WTC11 (cell line): ENCODE measurements around the gene DKC1. TPM values are rescaled to one million over a fixed set of nuclear protein-coding genes. Genes with fewer than 3 reads are reported as not detected.

Experiments used
- ATAC-seq: fragments of 200-7000 bp; cut with Tn5 transposase; 2 replicates; pipeline ENCODE4 v1.10.0; 2021; ENCODE audit warnings: mild to moderate bottlenecking, moderate library complexity
- CTCF ChIA-PET: fragments of 300-600 bp; sonication (Branson Sonifier 250); formaldehyde crosslinking; loops from one replicate; lab custom pipeline; 2021; ENCODE audit warnings: antibody characterized with exemption; lab: Charles Lee
- POLR2A ChIA-PET: fragments of 350-600 bp; sonication (Branson Sonifier 250); formaldehyde crosslinking; loops from one replicate; lab custom pipeline; 2021; ENCODE audit warnings: antibody characterized with exemption; lab: Charles Lee
- DNase-seq: peaks from one replicate; pipeline ENCODE4 v3.0.0; 2021; ENCODE audit warnings: low spot score
- H3K27ac Mint-ChIP-seq: 2 replicates; pipeline ENCODE4 v1.8.0; 2021; ENCODE audit warnings: mixed read lengths
- H3K27me3 Mint-ChIP-seq: 2 replicates; pipeline ENCODE4 v1.8.0; 2021; ENCODE audit warnings: low read depth, mild to moderate bottlenecking, moderate library complexity, mixed read lengths
- H3K36me3 Mint-ChIP-seq: 2 replicates; pipeline ENCODE4 v1.8.0; 2021; ENCODE audit warnings: mixed read lengths
- H3K4me1 Mint-ChIP-seq: 2 replicates; pipeline ENCODE4 v1.8.0; 2022; ENCODE audit warnings: mixed read lengths
- H3K4me3 Mint-ChIP-seq: 2 replicates; pipeline ENCODE4 v1.8.0; 2021; ENCODE audit warnings: mild to moderate bottlenecking, moderate library complexity, mixed read lengths
- H3K9me3 Mint-ChIP-seq: 2 replicates; pipeline ENCODE4 v1.8.0; 2021; ENCODE audit warnings: mixed read lengths
- ESRRA ChIP-seq: sonication (generic); formaldehyde crosslinking; IDR thresholded peaks from 2 replicates; pipeline ENCODE4 v1.8.1; 2022; ENCODE audit warnings: mild to moderate bottlenecking, missing genetic modification reagents, borderline replicate concordance
- ETV6 ChIP-seq: sonication (generic); formaldehyde crosslinking; IDR thresholded peaks from 2 replicates; pipeline ENCODE4 v1.8.1; 2022; ENCODE audit warnings: mild to moderate bottlenecking, missing genetic modification reagents
- FOXJ3 ChIP-seq: sonication (generic); formaldehyde crosslinking; IDR thresholded peaks from 2 replicates; pipeline ENCODE4 v1.9.0; 2021; ENCODE audit warnings: missing genetic modification reagents, mild to moderate bottlenecking, borderline replicate concordance
- FOXK1 ChIP-seq: sonication (generic); formaldehyde crosslinking; IDR thresholded peaks from 2 replicates; pipeline ENCODE4 v1.8.0; 2022; ENCODE audit warnings: mild to moderate bottlenecking, moderate library complexity, missing genetic modification reagents
- GTF2I ChIP-seq: fragments of 250-450 bp; sonication (Bioruptor Pico); conservative IDR thresholded peaks from 2 replicates; pipeline ENCODE4 v1.4.0; 2021; ENCODE audit warnings: mild to moderate bottlenecking
- IRF2 ChIP-seq: sonication (generic); formaldehyde crosslinking; IDR thresholded peaks from 2 replicates; pipeline ENCODE4 v1.8.0; 2022; ENCODE audit warnings: low read depth, missing genetic modification reagents, borderline replicate concordance
- JAZF1 ChIP-seq: fragments of 250-450 bp; sonication (Bioruptor Pico); IDR thresholded peaks from 2 replicates; pipeline ENCODE4 v1.9.0; 2021; ENCODE audit warnings: moderate library complexity, mild to moderate bottlenecking, inconsistent platforms
- NR1H2 ChIP-seq: sonication (generic); formaldehyde crosslinking; IDR thresholded peaks from 2 replicates; pipeline ENCODE4 v1.9.0; 2021; ENCODE audit warnings: mild to moderate bottlenecking, moderate library complexity, missing genetic modification reagents
- PRRX2 ChIP-seq: fragments of 250-450 bp; sonication (Bioruptor Pico); IDR thresholded peaks from 2 replicates; pipeline ENCODE4 v1.8.0; 2021; ENCODE audit warnings: mild to moderate bottlenecking
- SOX15 ChIP-seq: fragments of 250-450 bp; sonication (Bioruptor Pico); IDR thresholded peaks from 2 replicates; pipeline ENCODE4 v1.9.0; 2021; ENCODE audit warnings: mild to moderate bottlenecking
- SP1 ChIP-seq: sonication (generic); formaldehyde crosslinking; conservative IDR thresholded peaks from 2 replicates; pipeline ENCODE4 v1.8.1; 2022; ENCODE audit warnings: missing genetic modification reagents
- TCF7 ChIP-seq: sonication (generic); formaldehyde crosslinking; IDR thresholded peaks from 2 replicates; pipeline ENCODE4 v1.8.0; 2022; ENCODE audit warnings: mild to moderate bottlenecking, low read depth, missing genetic modification reagents, moderate library complexity
- TEAD4 ChIP-seq: sonication (generic); formaldehyde crosslinking; IDR thresholded peaks from 2 replicates; pipeline ENCODE4 v1.8.0; 2022; ENCODE audit warnings: mild to moderate bottlenecking, missing genetic modification reagents
- total RNA-seq: library from RNA; stranded (reverse); gene quantifications from 3 replicates; pipeline ENCODE4 v1.2.3, GENCODE V29; 2021
- TF ChIP-seq, protein P1 (sequence below): fragments of 200-600 bp; IDR thresholded peaks from 2 replicates; pipeline ENCODE4 v1.8.0; 2022; ENCODE audit warnings: antibody characterized with exemption
- TF ChIP-seq, protein P2 (sequence below): fragments of 250-450 bp; sonication (Bioruptor Pico); IDR thresholded peaks from 2 replicates; pipeline ENCODE4 v1.9.0; 2021; ENCODE audit warnings: mild to moderate bottlenecking
- TF ChIP-seq, protein P3 (sequence below): sonication (generic); formaldehyde crosslinking; IDR thresholded peaks from 2 replicates; pipeline ENCODE4 v1.8.0; 2022; ENCODE audit warnings: mild to moderate bottlenecking, missing genetic modification reagents
- TF ChIP-seq, protein P4 (sequence below): sonication (generic); formaldehyde crosslinking; IDR thresholded peaks from 2 replicates; pipeline ENCODE4 v1.8.0; 2022; ENCODE audit warnings: mild to moderate bottlenecking, missing genetic modification reagents
- TF ChIP-seq, protein P5 (sequence below): sonication (generic); formaldehyde crosslinking; IDR thresholded peaks from 2 replicates; pipeline ENCODE4 v1.8.1; 2023; ENCODE audit warnings: mild to moderate bottlenecking, missing genetic modification reagents
- TF ChIP-seq, protein P6 (sequence below): fragments of 250-450 bp; sonication (Bioruptor Pico); IDR thresholded peaks from 2 replicates; pipeline ENCODE4 v1.9.0; 2021; ENCODE audit warnings: mild to moderate bottlenecking
- TF ChIP-seq, protein P7 (sequence below): sonication (generic); formaldehyde crosslinking; IDR thresholded peaks from 2 replicates; pipeline ENCODE4 v1.8.0; 2022; ENCODE audit warnings: missing genetic modification reagents
- TF ChIP-seq, protein P8 (sequence below): sonication (generic); formaldehyde crosslinking; IDR thresholded peaks from 2 replicates; pipeline ENCODE4 v1.8.0; 2023; ENCODE audit warnings: missing genetic modification reagents

The DKC1 gene
- total RNA-seq, 1 experiment from 2014 or later = 123 TPM

DNA sequence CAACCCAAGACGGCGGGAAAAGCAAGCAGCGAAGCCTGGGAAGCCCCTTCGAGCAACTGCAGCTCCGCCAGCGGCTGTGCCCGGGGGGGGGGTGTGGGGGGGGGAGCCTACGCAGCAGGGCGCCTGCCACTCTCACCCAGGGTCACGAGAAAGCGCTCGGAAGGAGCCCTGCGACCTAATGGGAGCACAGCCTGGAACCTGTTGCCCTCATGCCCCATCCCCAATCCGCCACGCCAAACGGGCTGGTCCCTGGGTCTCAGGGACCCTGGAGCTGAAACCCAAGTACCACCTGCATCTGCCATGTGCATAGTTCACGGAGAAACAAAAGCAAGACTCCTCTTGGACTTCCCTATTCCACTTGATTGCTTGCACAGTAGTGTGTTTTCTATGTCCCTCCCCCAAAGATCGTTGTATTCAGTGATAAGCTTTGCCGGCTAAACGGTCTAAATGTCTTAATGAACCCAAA is 11.4 kb upstream of the DKC1 start:
- ChIA-PET CTCF (interaction anchor here (0.7 kb wide), 1 partner anchor 80 kb away, joined by 5 read pairs; no protein-coding TSS in a partner anchor), POLR2A (no interaction called here)
- peaks cover 54% of the 10 kb centered on the region for H3K27me3 Mint-ChIP-seq
- H3K9me3 Mint-ChIP-seq = no peaks in the 10 kb centered on the region
- ATAC-seq = no peak; the same call in 1 of the 2 replicates
- TF ChIP-seq, protein P1, sequence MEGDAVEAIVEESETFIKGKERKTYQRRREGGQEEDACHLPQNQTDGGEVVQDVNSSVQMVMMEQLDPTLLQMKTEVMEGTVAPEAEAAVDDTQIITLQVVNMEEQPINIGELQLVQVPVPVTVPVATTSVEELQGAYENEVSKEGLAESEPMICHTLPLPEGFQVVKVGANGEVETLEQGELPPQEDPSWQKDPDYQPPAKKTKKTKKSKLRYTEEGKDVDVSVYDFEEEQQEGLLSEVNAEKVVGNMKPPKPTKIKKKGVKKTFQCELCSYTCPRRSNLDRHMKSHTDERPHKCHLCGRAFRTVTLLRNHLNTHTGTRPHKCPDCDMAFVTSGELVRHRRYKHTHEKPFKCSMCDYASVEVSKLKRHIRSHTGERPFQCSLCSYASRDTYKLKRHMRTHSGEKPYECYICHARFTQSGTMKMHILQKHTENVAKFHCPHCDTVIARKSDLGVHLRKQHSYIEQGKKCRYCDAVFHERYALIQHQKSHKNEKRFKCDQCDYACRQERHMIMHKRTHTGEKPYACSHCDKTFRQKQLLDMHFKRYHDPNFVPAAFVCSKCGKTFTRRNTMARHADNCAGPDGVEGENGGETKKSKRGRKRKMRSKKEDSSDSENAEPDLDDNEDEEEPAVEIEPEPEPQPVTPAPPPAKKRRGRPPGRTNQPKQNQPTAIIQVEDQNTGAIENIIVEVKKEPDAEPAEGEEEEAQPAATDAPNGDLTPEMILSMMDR = no peak
- no peak for TF ChIP-seq PRRX2 (CRISPR knock-in tag)
- TF ChIP-seq, protein P2, sequence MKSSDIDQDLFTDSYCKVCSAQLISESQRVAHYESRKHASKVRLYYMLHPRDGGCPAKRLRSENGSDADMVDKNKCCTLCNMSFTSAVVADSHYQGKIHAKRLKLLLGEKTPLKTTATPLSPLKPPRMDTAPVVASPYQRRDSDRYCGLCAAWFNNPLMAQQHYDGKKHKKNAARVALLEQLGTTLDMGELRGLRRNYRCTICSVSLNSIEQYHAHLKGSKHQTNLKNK = no peak
- TF ChIP-seq, protein P3, sequence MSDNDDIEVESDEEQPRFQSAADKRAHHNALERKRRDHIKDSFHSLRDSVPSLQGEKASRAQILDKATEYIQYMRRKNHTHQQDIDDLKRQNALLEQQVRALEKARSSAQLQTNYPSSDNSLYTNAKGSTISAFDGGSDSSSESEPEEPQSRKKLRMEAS (CRISPR knock-in tag) = no peak
- TF ChIP-seq, protein P4, sequence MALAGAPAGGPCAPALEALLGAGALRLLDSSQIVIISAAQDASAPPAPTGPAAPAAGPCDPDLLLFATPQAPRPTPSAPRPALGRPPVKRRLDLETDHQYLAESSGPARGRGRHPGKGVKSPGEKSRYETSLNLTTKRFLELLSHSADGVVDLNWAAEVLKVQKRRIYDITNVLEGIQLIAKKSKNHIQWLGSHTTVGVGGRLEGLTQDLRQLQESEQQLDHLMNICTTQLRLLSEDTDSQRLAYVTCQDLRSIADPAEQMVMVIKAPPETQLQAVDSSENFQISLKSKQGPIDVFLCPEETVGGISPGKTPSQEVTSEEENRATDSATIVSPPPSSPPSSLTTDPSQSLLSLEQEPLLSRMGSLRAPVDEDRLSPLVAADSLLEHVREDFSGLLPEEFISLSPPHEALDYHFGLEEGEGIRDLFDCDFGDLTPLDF (CRISPR knock-in tag) = no peak
- no peak for TF ChIP-seq NR1H2 (CRISPR knock-in tag)
- TF ChIP-seq, protein P5, sequence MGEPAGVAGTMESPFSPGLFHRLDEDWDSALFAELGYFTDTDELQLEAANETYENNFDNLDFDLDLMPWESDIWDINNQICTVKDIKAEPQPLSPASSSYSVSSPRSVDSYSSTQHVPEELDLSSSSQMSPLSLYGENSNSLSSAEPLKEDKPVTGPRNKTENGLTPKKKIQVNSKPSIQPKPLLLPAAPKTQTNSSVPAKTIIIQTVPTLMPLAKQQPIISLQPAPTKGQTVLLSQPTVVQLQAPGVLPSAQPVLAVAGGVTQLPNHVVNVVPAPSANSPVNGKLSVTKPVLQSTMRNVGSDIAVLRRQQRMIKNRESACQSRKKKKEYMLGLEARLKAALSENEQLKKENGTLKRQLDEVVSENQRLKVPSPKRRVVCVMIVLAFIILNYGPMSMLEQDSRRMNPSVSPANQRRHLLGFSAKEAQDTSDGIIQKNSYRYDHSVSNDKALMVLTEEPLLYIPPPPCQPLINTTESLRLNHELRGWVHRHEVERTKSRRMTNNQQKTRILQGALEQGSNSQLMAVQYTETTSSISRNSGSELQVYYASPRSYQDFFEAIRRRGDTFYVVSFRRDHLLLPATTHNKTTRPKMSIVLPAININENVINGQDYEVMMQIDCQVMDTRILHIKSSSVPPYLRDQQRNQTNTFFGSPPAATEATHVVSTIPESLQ (CRISPR knock-in tag) = no peak
- TF ChIP-seq FOXK1 (CRISPR knock-in tag) = no peak
- TF ChIP-seq TEAD4 = no peak
- no peak for TF ChIP-seq ESRRA (CRISPR knock-in tag)
- no peak for TF ChIP-seq JAZF1 (CRISPR knock-in tag)
- no peak for TF ChIP-seq TCF7 (CRISPR knock-in tag)
- TF ChIP-seq IRF2 (CRISPR knock-in tag) = no peak
- TF ChIP-seq SP1 (CRISPR knock-in tag) = no peak
- TF ChIP-seq SOX15 = no peak
- no peaks in the 10 kb centered on the region for H3K36me3 Mint-ChIP-seq
- no peak overlapping the region for H3K27ac Mint-ChIP-seq
- DNase-seq = no peak
- H3K4me1 Mint-ChIP-seq = peaks cover 9% of the 10 kb centered on the region
- peak overlapping the region; percentile 55 for H3K4me3 Mint-ChIP-seq

DNA sequence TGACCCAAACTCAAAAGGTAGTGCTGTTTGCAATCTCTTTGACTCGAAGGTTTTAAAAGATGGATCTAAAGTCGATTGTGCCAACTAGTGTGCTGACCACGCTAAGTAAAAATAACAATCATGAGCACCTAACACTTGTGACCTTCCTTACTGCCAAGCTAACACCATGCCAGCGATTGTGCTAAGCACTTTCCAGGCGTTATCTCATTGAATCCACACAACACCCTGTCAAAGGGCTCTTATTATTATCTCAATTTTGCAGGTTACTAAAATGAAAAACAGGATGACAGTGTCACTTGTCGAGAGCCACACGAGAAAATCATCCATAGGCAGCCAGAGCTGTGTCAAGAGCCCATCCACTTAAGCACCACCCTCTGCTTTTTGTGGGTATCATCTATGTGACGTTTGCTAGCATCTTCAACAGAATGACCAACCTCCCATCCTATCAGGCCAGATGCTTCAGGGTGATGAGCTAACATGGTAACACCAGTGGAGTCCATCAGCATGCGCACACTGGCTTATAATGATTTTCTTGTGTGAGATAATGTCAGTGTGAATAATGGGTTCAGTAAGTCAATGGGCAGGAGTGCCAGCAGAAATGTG is 10.9 kb upstream of the DKC1 start:
- POLR2A ChIA-PET = no interaction called here
- no peaks in the 10 kb centered on the region for H3K36me3 Mint-ChIP-seq
- peak overlapping the region; percentile 55 for H3K4me3 Mint-ChIP-seq
- CTCF ChIA-PET = interaction anchor here (0.7 kb wide), 1 partner anchor 81 kb away, joined by 5 read pairs; no protein-coding TSS in a partner anchor
- peaks cover 54% of the 10 kb centered on the region for H3K27me3 Mint-ChIP-seq
- H3K4me1 Mint-ChIP-seq = peaks cover 9% of the 10 kb centered on the region
- no peaks in the 10 kb centered on the region for H3K9me3 Mint-ChIP-seq
- no peak for ATAC-seq
- no peak overlapping the region for H3K27ac Mint-ChIP-seq
- DNase-seq = no peak
- TF ChIP-seq PRRX2 (CRISPR knock-in tag) (no peak), FOXJ3 (no peak), ETV6 (CRISPR knock-in tag) (no peak), JAZF1 (CRISPR knock-in tag) (no peak), GTF2I (CRISPR knock-in tag) (no peak)
- TF ChIP-seq, protein P6, sequence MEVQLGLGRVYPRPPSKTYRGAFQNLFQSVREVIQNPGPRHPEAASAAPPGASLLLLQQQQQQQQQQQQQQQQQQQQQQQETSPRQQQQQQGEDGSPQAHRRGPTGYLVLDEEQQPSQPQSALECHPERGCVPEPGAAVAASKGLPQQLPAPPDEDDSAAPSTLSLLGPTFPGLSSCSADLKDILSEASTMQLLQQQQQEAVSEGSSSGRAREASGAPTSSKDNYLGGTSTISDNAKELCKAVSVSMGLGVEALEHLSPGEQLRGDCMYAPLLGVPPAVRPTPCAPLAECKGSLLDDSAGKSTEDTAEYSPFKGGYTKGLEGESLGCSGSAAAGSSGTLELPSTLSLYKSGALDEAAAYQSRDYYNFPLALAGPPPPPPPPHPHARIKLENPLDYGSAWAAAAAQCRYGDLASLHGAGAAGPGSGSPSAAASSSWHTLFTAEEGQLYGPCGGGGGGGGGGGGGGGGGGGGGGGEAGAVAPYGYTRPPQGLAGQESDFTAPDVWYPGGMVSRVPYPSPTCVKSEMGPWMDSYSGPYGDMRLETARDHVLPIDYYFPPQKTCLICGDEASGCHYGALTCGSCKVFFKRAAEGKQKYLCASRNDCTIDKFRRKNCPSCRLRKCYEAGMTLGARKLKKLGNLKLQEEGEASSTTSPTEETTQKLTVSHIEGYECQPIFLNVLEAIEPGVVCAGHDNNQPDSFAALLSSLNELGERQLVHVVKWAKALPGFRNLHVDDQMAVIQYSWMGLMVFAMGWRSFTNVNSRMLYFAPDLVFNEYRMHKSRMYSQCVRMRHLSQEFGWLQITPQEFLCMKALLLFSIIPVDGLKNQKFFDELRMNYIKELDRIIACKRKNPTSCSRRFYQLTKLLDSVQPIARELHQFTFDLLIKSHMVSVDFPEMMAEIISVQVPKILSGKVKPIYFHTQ = no peak
- TF ChIP-seq, protein P7, sequence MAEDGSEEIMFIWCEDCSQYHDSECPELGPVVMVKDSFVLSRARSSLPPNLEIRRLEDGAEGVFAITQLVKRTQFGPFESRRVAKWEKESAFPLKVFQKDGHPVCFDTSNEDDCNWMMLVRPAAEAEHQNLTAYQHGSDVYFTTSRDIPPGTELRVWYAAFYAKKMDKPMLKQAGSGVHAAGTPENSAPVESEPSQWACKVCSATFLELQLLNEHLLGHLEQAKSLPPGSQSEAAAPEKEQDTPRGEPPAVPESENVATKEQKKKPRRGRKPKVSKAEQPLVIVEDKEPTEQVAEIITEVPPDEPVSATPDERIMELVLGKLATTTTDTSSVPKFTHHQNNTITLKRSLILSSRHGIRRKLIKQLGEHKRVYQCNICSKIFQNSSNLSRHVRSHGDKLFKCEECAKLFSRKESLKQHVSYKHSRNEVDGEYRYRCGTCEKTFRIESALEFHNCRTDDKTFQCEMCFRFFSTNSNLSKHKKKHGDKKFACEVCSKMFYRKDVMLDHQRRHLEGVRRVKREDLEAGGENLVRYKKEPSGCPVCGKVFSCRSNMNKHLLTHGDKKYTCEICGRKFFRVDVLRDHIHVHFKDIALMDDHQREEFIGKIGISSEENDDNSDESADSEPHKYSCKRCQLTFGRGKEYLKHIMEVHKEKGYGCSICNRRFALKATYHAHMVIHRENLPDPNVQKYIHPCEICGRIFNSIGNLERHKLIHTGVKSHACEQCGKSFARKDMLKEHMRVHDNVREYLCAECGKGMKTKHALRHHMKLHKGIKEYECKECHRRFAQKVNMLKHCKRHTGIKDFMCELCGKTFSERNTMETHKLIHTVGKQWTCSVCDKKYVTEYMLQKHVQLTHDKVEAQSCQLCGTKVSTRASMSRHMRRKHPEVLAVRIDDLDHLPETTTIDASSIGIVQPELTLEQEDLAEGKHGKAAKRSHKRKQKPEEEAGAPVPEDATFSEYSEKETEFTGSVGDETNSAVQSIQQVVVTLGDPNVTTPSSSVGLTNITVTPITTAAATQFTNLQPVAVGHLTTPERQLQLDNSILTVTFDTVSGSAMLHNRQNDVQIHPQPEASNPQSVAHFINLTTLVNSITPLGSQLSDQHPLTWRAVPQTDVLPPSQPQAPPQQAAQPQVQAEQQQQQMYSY (CRISPR knock-in tag) = no peak
- TF ChIP-seq, protein P8, sequence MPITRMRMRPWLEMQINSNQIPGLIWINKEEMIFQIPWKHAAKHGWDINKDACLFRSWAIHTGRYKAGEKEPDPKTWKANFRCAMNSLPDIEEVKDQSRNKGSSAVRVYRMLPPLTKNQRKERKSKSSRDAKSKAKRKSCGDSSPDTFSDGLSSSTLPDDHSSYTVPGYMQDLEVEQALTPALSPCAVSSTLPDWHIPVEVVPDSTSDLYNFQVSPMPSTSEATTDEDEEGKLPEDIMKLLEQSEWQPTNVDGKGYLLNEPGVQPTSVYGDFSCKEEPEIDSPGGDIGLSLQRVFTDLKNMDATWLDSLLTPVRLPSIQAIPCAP = no peak
